Fibroblast of mammary gland (primary cell): ENCODE results near the gene RFTN2.

ENCODE experiments used
- DNase-seq: peaks from one replicate; pipeline ENCODE4 v3.0.0-alpha.2; 2010; ENCODE audit warnings: low read depth
- H3K4me3 ChIP-seq: 2 replicates; pipeline ENCODE4 v1.5.1; 2011; ENCODE audit warnings: low read depth, mild to moderate bottlenecking, low read length, moderate library complexity; ENCODE audit not compliant: control insufficient read depth
- TF ChIP-seq, protein P1 (sequence below): conservative IDR thresholded peaks from 2 replicates; pipeline ENCODE4 v1.5.1; 2011; ENCODE audit warnings: low read depth, low read length, inconsistent platforms; ENCODE audit not compliant: control insufficient read depth, insufficient read depth

Gene RFTN2

DNA sequence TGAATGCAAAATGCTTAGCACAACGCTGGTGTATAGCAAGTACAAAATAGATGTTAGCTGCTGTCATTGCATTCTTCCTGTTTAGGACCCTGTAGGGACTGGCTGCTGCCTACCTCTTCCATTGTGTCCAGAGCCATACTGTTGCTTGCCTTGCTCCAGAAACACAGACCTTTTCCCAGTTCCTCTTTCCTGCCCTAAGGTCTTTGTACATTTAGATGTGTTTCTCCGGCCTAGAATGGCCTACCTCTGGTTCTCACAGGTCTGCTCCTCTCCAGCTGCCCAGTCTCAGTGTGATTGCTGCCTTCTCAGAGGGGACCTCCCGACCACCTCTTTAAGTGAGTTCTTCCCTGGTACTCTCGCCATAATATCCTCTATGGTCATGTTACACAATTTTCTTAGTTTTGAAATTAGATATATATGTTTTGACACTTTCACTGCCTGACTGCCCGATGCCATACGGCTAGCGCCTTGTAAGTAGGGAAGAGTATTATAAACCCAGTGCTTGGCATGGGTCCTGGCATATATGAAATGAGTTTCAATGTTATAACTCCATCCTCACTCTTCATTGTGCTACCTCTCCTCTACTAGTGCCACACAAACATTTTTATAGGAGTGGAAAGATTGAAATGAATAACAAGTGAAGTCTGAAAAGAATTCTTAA, 48.3 kb downstream of the RFTN2 start:
- TF ChIP-seq, protein P1, sequence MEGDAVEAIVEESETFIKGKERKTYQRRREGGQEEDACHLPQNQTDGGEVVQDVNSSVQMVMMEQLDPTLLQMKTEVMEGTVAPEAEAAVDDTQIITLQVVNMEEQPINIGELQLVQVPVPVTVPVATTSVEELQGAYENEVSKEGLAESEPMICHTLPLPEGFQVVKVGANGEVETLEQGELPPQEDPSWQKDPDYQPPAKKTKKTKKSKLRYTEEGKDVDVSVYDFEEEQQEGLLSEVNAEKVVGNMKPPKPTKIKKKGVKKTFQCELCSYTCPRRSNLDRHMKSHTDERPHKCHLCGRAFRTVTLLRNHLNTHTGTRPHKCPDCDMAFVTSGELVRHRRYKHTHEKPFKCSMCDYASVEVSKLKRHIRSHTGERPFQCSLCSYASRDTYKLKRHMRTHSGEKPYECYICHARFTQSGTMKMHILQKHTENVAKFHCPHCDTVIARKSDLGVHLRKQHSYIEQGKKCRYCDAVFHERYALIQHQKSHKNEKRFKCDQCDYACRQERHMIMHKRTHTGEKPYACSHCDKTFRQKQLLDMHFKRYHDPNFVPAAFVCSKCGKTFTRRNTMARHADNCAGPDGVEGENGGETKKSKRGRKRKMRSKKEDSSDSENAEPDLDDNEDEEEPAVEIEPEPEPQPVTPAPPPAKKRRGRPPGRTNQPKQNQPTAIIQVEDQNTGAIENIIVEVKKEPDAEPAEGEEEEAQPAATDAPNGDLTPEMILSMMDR = no peak
- no peak overlapping the region for H3K4me3 ChIP-seq
- DNase-seq = no peak

DNA sequence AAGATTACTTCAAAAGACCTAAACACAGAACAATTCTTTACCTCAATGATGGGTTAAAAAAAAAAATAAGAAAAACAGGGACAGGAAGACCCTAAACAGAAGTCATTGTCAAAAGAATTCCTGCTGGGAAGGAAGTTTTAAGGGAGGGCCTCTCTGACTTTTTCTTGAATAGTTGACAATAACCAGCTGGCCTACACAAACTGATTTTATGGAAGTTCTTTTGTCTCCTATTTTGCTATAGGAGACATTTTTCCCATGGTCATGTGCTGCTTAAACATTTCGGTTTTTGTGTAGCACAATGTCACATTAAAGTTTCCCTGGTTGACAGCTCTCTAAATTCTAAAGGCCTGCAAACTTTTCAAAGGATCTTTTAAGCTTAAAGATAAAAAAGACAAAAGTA, 55.3 kb downstream of the RFTN2 start:
- no peak for DNase-seq
- TF ChIP-seq, protein P1 = no peak
- no peak overlapping the region for H3K4me3 ChIP-seq

DNA sequence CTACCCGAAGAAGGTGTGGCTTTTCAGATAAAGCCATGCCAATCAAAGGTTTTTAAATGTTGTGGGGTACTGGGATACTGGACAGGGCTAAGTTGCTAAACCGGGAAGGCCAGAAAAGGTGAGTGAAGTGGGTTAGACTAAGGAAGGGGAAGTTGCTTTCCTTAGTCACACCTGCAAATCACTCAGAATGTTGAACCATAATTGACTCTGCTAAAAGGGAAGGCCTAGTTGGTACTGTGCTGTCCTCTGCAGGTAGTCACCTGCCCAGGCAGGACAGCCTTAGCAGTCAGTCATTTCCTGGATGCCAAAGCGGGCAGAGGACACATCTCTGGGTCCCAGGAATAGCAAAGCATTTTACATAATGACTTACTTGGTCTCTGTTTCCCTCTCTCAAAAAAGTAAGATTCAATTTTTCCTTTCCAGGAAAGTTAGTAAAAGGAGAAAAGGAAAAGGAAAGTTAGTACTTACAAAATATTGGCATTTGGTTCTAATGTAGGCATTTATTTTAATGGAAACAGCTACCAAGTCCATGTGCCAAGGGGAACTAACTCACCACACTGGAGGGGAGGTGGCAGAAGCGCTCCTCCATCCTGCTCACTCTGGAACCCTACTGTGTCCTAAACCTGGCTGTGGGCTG, 60.3 kb downstream of the RFTN2 start:
- no peak overlapping the region for H3K4me3 ChIP-seq
- no peak for DNase-seq
- TF ChIP-seq, protein P1 = no peak

DNA sequence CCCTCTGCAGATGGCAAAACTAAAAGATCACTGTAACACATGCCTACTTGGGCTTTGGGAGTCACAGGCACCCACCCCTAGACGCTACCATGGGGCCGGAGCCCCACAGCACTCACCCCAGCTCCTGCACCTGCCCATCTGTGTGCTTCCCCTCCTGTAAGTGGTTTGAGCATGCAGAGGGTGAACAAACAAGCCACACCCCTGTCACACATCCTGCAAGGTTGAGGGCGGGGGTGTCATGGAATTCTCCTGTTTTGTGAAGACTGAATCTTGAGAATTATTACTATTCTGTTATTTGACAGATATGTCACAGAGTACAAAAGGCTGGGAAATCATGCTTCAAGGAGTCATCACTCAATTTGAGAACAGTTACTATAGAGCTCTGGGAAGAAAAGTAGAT, 60.9 kb downstream of the RFTN2 start:
- no peak overlapping the region for H3K4me3 ChIP-seq
- TF ChIP-seq, protein P1 = no peak
- no peak for DNase-seq

DNA sequence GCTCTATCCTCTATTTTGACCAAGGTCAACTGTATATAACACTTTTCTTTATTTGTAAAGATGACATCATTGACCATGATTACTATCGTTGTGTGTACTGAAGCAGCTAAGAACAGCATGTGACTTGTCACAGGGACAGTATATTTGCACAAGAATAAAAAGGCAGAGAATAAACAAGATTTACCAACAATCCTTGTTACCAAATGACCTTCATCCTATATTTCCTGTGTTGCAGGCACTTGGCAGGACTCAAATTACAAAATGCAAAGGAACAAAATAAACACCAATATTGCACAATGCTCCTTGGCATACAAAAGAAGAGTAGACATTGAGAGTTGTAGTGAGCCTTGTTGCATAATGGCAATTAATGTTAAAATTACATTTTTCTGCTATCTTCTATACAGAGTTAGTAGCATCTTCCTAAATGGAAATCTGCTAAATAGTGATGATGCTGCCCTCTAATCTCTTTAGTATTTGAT, 61.8 kb downstream of the RFTN2 start:
- peak; percentile 67 for DNase-seq
- no peak overlapping the region for H3K4me3 ChIP-seq
- TF ChIP-seq, protein P1 = no peak

DNA sequence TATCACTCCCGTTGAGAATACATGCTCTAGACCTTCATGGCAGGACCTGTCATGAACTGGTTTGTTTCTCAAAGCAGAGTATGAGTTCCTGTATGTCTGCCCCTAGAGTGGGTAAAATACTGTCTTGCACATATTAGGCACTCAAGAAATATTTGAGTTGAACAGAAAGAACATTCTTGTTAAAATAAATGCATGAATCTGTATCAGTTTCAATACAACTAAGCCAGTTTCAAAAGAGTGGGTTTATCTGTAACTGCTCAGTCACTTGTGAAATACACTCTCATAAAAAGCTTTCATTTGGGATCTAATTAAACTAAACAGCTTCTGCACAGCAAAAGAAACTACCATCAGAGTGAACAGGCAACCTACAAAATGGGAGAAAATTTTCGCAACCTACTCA, 69.2 kb downstream of the RFTN2 start:
- TF ChIP-seq, protein P1 = no peak
- no peak for DNase-seq
- no peak overlapping the region for H3K4me3 ChIP-seq
